Stimulated activated memory B cell treated with anti-CD40 and anti-IgM and Interleukin-4, amounts not matched to agents 10 μg/mL and 1 μg/mL and 100 μg/mL, for 72 hours (primary cell): ENCODE data around the gene SMIM22.
"Not testable (repeated sequence)": the region's sequence is repeated elsewhere in the genome, so short reads cannot be mapped to it uniquely, and the experiment has no call there.

Experiments used
- ATAC-seq: fragments of 150-1000 bp; cut with Tn5 transposase; 2 replicates; pipeline ENCODE4 v1.10.0; 2021
- H3K27ac Mint-ChIP-seq: one replicate; pipeline ENCODE4 v1.8.0; 2022; ENCODE audit warnings: mild to moderate bottlenecking, mixed read lengths
- H3K27me3 Mint-ChIP-seq: one replicate; pipeline ENCODE4 v1.8.0; 2022; ENCODE audit warnings: mixed read lengths
- H3K36me3 Mint-ChIP-seq: one replicate; pipeline ENCODE4 v1.8.0; 2022; ENCODE audit warnings: mixed read lengths
- H3K4me1 Mint-ChIP-seq: one replicate; pipeline ENCODE4 v1.8.0; 2022; ENCODE audit warnings: mixed read lengths
- H3K4me3 Mint-ChIP-seq: one replicate; pipeline ENCODE4 v1.8.0; 2022; ENCODE audit warnings: mild to moderate bottlenecking, moderate library complexity, mixed read lengths
- H3K9me3 Mint-ChIP-seq: one replicate; pipeline ENCODE4 v1.8.0; 2022; ENCODE audit warnings: mixed read lengths

SMIM22 gene

DNA sequence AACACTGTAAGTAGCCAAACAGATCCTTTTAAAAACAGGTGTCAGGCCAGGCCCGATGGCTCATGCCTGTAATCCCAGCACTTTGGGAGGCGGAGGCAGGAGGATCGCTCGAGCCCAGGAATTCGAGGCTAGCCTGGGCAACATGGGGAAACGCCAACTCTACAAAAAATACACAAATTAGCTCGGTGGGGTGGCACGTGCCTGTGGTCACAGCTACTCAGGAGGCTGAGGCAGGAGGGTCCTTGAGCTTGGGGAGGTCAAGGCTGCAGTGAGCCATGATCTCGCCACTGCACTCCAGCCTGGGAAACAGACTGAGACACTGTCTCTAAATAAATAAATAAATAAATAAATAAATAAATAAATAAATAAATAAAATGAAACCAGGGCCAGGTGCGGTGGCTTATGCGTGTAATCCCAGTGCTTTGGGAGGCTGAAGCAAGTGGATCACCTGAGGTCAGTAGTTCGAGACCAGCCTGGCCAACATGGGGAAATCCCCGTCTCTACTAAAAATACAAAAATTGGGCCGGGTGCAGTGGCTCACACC, 10.7 kb upstream of the SMIM22 start:
- H3K27me3 Mint-ChIP-seq: peaks cover 19% of the 10 kb centered on the region
- not testable (repeated sequence) for H3K9me3 Mint-ChIP-seq, H3K4me1 Mint-ChIP-seq, H3K27ac Mint-ChIP-seq, ATAC-seq, H3K4me3 Mint-ChIP-seq, H3K36me3 Mint-ChIP-seq

DNA sequence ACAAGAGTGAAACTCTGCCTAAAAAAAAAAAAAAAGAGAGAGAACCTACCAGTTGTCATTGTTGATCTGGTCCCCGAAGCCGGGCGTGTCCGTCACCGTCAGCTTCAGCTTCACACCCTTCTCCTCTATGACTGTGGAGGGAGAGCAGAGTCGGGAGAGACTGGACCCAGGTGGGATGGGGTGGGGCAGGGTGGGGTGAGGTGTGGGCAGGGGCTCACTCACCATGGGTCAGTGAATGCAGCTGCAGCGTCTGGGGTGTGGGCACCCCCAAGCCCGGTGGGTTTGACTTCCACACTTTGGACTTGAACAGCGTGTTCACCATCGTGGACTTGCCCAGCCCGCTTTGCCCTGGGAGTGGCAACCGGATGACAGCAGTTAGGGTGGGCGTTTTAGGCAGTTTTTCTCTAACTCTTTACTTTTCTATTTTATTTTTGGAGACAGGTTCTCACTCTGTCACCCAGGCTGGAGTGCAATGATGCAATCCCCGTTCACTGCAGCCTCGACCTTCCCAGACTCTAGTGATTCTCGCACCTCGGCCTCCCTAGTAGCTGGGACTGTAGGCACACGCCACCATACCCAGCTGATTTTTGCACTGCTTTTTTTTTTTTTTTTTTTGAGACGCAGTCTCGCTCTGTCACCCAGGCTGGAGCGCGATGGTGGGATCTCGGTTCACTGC, 9.3 kb upstream of the SMIM22 start:
- no peaks in the 10 kb centered on the region for H3K9me3 Mint-ChIP-seq
- ATAC-seq: no peak
- H3K27me3 Mint-ChIP-seq: peaks cover 19% of the 10 kb centered on the region
- H3K4me3 Mint-ChIP-seq: no peak overlapping the region
- peaks cover 3% of the 10 kb centered on the region for H3K4me1 Mint-ChIP-seq
- no peak overlapping the region for H3K27ac Mint-ChIP-seq
- no peaks in the 10 kb centered on the region for H3K36me3 Mint-ChIP-seq

DNA sequence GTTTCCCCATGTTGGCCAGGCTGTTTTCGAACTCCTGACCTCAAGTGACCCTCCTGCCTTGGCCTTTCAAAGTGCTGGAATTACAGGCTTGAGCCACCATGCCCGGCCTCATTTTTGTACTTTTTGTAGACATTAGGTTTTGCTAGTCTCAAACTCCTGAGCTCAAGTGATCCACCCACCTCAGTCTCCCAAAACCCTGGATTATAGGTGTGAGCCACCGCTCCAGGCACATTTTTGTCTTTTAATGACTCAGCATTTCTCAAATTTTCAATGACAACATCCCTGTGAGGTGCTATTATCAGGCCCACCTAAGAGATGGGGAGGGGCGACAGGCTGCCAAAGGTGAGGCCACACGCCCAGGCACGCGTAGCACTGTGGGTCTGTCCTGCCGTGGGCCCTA, 8.1 kb upstream of the SMIM22 start:
- Mint-ChIP-seq H3K9me3 (no peaks in the 10 kb centered on the region), H3K27me3 (peaks cover 19% of the 10 kb centered on the region), H3K27ac (no peak overlapping the region), H3K4me1 (peaks cover 4% of the 10 kb centered on the region), H3K4me3 (no peak overlapping the region), H3K36me3 (no peaks in the 10 kb centered on the region)
- ATAC-seq: no peak

DNA sequence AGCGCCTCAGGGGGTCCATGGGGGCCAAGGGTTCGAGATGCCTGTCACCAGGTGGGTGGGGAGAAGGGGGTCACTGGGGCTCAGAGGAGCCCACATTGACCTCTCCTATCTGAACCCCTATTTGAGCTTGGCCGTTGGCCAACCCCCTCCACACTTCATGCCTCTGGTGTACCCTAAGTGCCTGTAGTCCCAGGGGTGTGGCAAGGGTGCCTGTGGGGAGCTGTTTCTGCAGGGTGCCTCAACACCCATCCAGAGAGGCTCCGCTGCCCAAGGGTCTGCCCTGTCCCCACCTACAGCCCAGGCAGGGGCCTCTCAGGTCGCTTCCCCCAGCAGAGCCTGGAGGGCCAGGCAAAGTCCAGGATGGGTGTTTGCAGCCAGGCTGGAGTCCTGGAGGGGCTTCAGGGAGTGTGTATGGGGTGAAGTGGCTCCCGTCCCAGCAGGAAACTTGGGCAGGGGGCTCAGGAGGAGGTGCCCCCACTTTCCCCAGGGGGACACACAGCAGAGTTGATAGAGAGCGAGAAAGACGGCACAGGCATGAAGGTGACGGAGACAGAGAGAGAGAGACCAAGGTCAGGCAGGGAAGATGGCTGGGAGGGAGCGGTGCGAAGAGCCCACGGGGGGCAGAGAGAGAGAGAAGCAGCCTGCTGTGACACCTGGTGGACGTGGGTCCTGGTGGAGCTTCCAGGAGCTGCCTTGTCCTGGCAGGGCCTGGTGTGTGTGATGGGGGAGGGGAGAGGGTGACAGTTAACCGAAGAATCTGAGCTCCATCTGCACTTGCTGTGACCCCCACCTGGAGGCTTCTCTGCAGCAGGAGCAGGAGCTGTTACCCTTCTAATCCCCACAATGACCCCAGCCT, 7.3 kb upstream of the SMIM22 start, which contains the start of gene SEPTIN12:
Gene SEPTIN12 (minus strand): TSS at position 719 of the 856 bp plus-strand sequence. CDS start 700 bp downstream, at position 19.
- H3K27ac Mint-ChIP-seq: no peak within 1 kb of the TSS
- no peaks in the 10 kb centered on the region for H3K9me3 Mint-ChIP-seq
- ATAC-seq: peak; percentile 16
- no peaks in the 10 kb centered on the region for H3K36me3 Mint-ChIP-seq
- peaks cover 4% of the 10 kb centered on the region for H3K4me1 Mint-ChIP-seq
- no peak within 1 kb of the TSS for H3K4me3 Mint-ChIP-seq
- peaks cover 19% of the 10 kb centered on the region for H3K27me3 Mint-ChIP-seq

DNA sequence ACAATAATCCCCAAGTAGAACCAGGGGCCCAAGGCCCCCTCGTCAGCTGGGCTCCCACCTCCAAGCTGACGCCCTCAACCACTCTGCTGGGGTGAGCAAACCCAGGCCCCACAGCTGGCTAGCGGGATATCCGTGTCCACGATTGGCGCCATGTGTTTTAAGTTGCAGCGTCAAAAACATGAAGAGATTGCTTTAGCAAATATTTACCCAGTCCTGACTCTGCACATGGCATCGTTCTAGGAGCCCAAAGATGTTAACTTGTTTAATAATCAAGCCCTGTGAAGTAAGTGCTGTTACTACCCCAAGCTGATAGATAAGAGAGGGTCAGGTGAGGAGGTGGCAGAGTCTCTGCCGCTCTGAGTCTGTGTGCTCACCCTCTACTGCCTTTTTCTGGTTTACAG, 6.7 kb upstream of the SMIM22 start:
- H3K36me3 Mint-ChIP-seq: no peaks in the 10 kb centered on the region
- no peak for ATAC-seq
- peaks cover 4% of the 10 kb centered on the region for H3K4me1 Mint-ChIP-seq
- H3K4me3 Mint-ChIP-seq: no peak overlapping the region
- peaks cover 19% of the 10 kb centered on the region for H3K27me3 Mint-ChIP-seq
- no peak overlapping the region for H3K27ac Mint-ChIP-seq
- no peaks in the 10 kb centered on the region for H3K9me3 Mint-ChIP-seq

DNA sequence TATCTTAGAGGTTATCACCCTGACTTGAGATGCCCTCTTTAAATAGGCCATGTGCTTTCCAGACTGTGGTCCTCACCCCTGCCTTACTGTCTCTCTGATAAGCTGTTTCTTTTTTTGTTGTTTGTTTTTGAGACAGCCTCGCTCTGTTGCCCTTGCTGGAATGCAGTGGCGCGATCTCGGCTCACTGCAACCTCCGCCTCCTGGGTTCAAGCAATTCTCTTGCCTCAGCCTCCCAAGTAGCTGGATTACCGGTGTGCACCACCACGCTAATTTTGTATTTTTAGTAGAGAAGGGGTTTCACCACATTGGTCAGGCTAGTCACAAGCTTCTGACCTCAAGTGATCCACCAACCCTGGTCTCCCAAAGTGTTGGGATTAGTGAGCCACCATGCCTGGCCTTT, 6.3 kb upstream of the SMIM22 start:
- ATAC-seq: no peak
- Mint-ChIP-seq H3K4me3 (no peak overlapping the region), H3K4me1 (peaks cover 4% of the 10 kb centered on the region), H3K36me3 (no peaks in the 10 kb centered on the region), H3K27me3 (peaks cover 15% of the 10 kb centered on the region), H3K9me3 (no peaks in the 10 kb centered on the region), H3K27ac (no peak overlapping the region)

DNA sequence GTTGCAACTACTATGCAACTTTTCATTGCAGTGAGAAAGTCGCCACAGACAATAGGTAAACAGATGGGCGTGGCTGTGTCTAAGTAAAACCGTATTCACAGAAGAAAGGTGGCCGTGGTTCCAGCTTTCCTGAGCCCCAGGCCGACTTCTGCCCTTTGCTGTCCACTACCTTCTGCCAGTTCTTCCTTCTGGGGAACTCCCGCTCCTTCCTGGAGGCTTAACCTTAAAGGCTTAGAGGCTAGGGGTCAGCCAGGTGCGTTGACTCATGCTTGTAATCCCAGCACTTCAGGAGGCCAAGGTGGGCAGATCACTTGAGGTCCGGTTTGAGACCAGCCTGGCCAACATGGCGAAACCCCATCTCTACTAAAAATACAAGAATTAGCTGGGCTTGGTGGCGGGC, 4.9 kb upstream of the SMIM22 start:
- Mint-ChIP-seq H3K4me1 (peaks cover 4% of the 10 kb centered on the region), H3K27me3 (peaks cover 10% of the 10 kb centered on the region), H3K36me3 (no peaks in the 10 kb centered on the region), H3K9me3 (no peaks in the 10 kb centered on the region), H3K4me3 (no peak overlapping the region), H3K27ac (no peak overlapping the region)
- no peak for ATAC-seq

DNA sequence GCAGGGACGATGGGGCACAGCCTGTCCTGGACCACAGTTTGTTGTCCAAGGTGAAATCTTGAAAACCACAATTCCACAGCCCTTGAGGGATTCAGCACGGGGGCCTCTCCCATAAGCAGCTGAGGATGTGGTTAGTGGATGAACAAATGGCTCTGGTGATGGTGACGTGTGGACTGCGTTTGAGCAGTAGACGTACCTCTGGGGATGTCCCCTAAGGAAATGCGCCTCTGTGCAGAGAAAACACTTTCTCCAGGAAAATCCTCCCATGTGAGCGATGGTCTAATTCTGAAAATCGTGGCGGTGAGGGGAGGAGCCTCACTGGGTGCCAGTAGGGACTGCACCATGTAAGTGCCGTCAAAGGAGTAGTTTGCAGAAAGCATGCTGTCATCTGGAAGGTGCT, 4.3 kb upstream of the SMIM22 start:
- peaks cover 4% of the 10 kb centered on the region for H3K4me1 Mint-ChIP-seq
- no peak overlapping the region for H3K27ac Mint-ChIP-seq
- no peaks in the 10 kb centered on the region for H3K36me3 Mint-ChIP-seq
- H3K4me3 Mint-ChIP-seq: no peak overlapping the region
- H3K27me3 Mint-ChIP-seq: peaks cover 10% of the 10 kb centered on the region
- no peaks in the 10 kb centered on the region for H3K9me3 Mint-ChIP-seq
- no peak for ATAC-seq

DNA sequence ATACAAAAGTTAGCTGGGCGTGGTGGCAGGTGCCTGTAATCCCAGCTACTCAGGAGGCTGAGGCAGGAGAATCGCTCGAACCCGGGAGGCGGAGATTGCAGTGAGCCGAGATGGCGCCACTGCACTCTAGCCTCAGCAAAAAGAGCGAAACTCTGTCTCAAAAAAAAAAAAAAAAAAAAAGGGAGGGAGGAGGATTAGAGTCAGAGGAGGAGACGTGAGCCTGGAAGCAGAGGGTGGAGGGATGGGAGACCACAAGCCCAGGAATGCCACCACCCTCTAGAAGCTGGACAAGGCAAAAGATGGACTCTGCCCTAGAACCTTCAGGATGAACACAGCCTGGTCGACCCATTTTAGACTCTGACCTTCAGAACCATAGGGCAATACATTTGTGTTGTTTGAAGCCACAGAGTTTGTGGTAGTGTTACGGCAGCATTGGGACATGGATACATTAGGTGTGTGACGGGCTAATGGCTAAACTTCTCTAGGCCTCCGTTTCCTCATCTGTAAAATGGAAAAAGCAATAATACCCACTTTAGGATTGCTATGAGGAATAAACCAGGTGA, 2.1 kb upstream of the SMIM22 start:
- peaks cover 7% of the 10 kb centered on the region for H3K36me3 Mint-ChIP-seq
- no peaks in the 10 kb centered on the region for H3K9me3 Mint-ChIP-seq
- peaks cover 4% of the 10 kb centered on the region for H3K27me3 Mint-ChIP-seq
- no peak overlapping the region for H3K27ac Mint-ChIP-seq
- ATAC-seq: no peak
- peaks cover 4% of the 10 kb centered on the region for H3K4me1 Mint-ChIP-seq
- H3K4me3 Mint-ChIP-seq: no peak overlapping the region

DNA sequence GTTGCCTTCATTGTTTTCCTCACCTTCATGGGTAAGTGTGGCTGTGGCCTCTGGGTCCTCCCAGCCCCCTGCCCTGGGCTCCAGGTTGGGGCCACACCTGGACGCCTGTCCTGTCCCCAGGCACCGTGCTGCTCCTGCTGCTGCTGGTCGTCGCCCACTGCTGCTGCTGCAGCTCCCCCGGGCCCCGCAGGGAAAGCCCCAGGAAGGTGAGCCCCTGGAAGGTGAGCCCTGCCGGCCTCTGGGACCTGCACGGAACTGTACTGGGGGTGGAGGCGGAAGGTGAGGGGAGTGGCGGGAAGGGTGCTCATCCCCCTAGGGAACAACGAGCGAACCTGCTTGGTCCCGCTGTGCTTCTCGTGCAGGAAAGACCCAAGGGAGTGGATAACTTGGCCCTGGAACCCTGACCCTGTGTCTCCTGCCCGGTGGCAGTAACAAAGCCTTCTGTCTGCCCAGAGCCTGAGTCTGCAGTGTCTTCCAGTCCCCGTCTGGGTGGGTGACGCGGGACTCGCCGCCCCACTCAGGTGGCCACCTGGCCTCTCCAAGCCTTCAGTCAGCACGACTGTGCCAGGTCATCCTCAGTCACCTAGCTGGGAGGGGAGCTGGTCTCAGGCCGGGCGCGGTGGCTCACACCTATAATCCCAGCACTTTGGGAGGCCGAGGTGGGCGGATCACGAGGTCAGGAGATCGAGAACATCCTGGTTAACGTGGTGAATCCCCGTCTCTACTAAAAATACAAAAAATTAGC, 831 bp downstream of the SMIM22 start:
- Mint-ChIP-seq H3K4me3 (no peak overlapping the region), H3K27ac (no peak overlapping the region), H3K9me3 (no peaks in the 10 kb centered on the region), H3K27me3 (no peaks in the 10 kb centered on the region), H3K36me3 (peaks cover 7% of the 10 kb centered on the region), H3K4me1 (peaks cover 10% of the 10 kb centered on the region)
- no peak for ATAC-seq

DNA sequence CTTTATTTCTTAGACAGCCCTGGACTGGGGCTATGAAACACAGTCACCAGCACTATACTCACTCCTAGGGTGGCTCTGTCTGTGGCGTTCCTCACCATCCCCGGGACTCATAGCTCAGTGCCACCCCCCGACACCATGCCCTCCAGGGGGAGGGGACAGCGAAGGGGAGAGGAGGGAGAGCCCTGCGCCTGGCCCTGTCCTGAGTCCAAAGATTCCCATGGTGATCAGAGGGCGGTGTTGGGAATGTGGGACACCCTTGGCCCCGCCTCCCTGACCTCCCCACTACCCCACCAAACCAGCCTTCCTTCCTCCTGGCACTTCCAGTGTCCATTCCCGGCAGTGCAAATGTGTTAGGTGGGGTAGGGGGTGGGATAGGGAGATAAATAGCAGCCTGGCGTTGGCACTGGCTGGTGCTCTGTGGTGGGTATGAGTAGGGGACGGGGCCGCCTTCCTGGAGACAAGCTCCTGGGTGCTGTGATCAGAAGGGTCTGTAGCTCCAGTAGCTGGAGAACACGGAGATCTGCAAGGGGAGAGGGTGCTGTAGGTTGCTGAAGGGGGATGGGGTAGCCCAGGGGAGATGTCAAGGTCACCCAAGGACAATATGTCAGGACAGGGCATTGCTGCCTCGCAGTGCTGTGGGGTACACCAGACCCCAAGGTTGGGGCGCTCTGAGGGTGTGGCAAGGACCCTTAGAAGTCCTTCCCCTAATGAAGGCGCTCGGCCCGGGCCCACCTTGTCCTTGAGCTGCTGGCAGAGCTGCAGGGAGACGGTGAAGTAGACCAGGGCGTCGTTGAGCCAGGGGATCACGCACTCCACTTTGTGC, 2.0 kb downstream of the SMIM22 start:
- peaks cover 7% of the 10 kb centered on the region for H3K36me3 Mint-ChIP-seq
- no peak overlapping the region for H3K4me3 Mint-ChIP-seq
- H3K9me3 Mint-ChIP-seq: no peaks in the 10 kb centered on the region
- H3K4me1 Mint-ChIP-seq: peaks cover 16% of the 10 kb centered on the region
- ATAC-seq: no peak
- no peaks in the 10 kb centered on the region for H3K27me3 Mint-ChIP-seq
- H3K27ac Mint-ChIP-seq: no peak overlapping the region

DNA sequence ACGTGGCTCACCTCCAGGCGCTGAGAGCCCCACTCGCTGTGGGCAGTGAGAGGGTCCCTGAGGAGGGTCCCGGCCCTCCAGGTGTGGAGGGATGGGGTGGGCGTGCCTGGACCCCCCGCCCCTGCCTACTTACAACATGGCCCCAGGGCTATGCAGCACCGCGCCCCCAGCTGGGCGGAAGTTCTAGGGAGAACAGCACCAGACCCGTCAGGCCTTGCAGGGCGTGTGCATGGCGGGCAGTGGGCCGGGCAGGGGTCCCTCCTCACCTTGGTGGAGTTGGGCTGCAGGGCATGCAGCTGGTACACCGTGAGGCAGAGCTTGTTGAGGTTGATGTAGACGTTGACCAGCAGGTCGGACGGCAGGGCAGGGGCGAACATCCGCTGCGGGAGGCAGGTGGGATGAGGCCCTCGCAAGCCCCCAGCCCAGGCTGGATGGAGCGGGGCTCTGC, 2.7 kb downstream of the SMIM22 start:
- Mint-ChIP-seq H3K27ac (no peak overlapping the region), H3K36me3 (peaks cover 7% of the 10 kb centered on the region), H3K27me3 (no peaks in the 10 kb centered on the region), H3K9me3 (no peaks in the 10 kb centered on the region), H3K4me3 (no peak overlapping the region), H3K4me1 (peaks cover 17% of the 10 kb centered on the region)
- ATAC-seq: no peak

DNA sequence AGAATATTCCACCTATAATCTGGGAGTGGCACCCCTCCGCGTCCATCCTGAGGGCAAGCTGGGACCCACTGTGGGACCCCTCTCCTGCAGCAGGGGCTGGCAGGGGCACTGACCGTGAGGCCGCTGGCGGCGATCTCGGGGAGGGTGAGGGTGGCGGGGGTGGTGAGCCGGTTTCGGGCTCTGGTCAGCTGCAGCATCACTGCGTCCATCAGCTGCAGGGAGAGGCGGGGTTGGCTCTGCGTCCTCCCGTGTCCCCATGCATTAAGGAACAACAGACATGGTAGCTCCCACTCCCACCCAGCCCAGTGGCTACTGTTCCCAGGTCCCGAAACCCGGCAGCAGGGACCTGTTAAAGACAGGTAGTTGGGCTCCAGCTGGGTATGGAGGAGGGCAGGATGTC, 3.3 kb downstream of the SMIM22 start:
- peaks cover 7% of the 10 kb centered on the region for H3K36me3 Mint-ChIP-seq
- H3K9me3 Mint-ChIP-seq: no peaks in the 10 kb centered on the region
- no peak overlapping the region for H3K4me3 Mint-ChIP-seq
- no peak for ATAC-seq
- H3K27ac Mint-ChIP-seq: peak overlapping the region; percentile 30
- H3K27me3 Mint-ChIP-seq: no peaks in the 10 kb centered on the region
- peaks cover 21% of the 10 kb centered on the region for H3K4me1 Mint-ChIP-seq

DNA sequence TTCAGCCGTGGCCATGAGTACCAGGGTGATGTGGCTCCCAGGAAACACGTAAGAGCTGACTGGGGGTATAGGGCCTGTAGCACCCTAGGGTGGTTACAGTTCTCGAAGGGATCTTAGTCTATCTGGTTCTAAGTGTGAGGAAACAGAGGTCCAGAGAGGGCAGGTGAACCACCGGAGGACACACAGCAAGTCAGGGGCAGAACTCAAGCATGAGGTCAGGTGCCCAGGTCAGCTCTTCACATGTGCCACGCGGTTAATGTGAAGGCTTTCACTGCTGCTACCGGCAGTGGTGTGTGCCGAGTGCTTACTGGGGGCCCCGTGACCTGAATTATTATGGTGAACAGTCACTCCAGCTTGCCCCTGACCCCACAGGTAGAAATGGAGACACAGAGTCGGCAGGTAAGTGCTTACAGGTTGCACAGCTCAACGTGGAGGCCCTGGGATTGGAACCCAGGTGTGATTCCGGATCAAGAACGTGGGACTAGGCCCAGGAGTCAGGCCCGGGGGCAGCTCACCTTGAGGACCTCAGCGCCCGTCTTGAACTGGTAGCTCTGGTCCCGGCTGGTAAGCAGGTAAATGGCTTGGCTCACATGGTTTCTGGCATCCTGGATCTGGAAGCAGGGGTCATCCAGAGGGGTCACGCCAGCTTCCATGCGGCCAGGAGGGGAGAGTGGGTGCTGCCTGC, 4.1 kb downstream of the SMIM22 start:
- Mint-ChIP-seq H3K27ac (peak overlapping the region; percentile 30), H3K27me3 (no peaks in the 10 kb centered on the region), H3K4me3 (no peak overlapping the region), H3K4me1 (peaks cover 21% of the 10 kb centered on the region), H3K36me3 (peaks cover 13% of the 10 kb centered on the region), H3K9me3 (no peaks in the 10 kb centered on the region)
- no peak for ATAC-seq
